H9 (cell line): ENCODE measurements around the gene GGT7. TPM values are rescaled to one million over a fixed set of nuclear protein-coding genes. Genes with fewer than 3 reads are reported as not detected.
A peak's percentile ranks its signal among the peaks of the same experiment; 100 is the strongest.

Experiments
- DNase-seq: peaks from one replicate; pipeline ENCODE4 v3.0.0-alpha.2; 2017
- H2AFZ ChIP-seq: one replicate; pipeline ENCODE4 v1.6.1; 2013; ENCODE audit warnings: mild to moderate bottlenecking, low read length, control low read depth, moderate library complexity
- H2AK5ac ChIP-seq: 2 replicates; pipeline ENCODE4 v1.6.1; 2013; ENCODE audit warnings: low read length, control low read depth, mixed read lengths; ENCODE audit not compliant: insufficient read length
- H2BK120ac ChIP-seq: one replicate; pipeline ENCODE4 v1.6.1; 2013; ENCODE audit warnings: low read depth, mild to moderate bottlenecking, low read length, control low read depth, inconsistent platforms; ENCODE audit not compliant: poor library complexity, severe bottlenecking
- H2BK12ac ChIP-seq: 2 replicates; pipeline ENCODE4 v1.6.1; 2013; ENCODE audit warnings: low read length, control low read depth, mixed read lengths, low read depth; ENCODE audit not compliant: insufficient read length
- H2BK15ac ChIP-seq: 2 replicates; pipeline ENCODE4 v1.6.1; 2013; ENCODE audit warnings: low read depth, low read length, control low read depth
- H2BK20ac ChIP-seq: one replicate; pipeline ENCODE4 v1.6.1; 2013; ENCODE audit warnings: low read depth, mild to moderate bottlenecking, low read length, control low read depth, inconsistent platforms; ENCODE audit not compliant: poor library complexity, severe bottlenecking
- H2BK5ac ChIP-seq: 2 replicates; pipeline ENCODE4 v1.6.1; 2013; ENCODE audit warnings: low read length, control low read depth, mixed read lengths; ENCODE audit not compliant: insufficient read length
- H3K14ac ChIP-seq: 2 replicates; pipeline ENCODE4 v1.6.1; 2013; ENCODE audit warnings: low read length, control low read depth; ENCODE audit not compliant: insufficient read depth
- H3K18ac ChIP-seq: 2 replicates; pipeline ENCODE4 v1.6.1; 2013; ENCODE audit warnings: low read depth, mild to moderate bottlenecking, mixed read lengths, low read length, control low read depth; ENCODE audit not compliant: insufficient read length
- H3K23ac ChIP-seq: 2 replicates; pipeline ENCODE4 v1.6.1; 2013; ENCODE audit warnings: low read length, control low read depth, mixed read lengths, low read depth; ENCODE audit not compliant: insufficient read length
- H3K23me2 ChIP-seq: 2 replicates; pipeline ENCODE4 v1.6.1; 2013; ENCODE audit warnings: low read depth, mild to moderate bottlenecking, mixed read lengths, low read length, control low read depth; ENCODE audit not compliant: insufficient read length, poor library complexity, severe bottlenecking
- H3K27ac ChIP-seq: 2 replicates; pipeline ENCODE4 v1.5.1; 2013; ENCODE audit warnings: low read length, control low read depth, mixed read lengths, low read depth; ENCODE audit not compliant: insufficient read length
- H3K27me3 ChIP-seq: 2 replicates; pipeline ENCODE4 v1.6.1; 2013; ENCODE audit warnings: low read length, control low read depth, inconsistent platforms; ENCODE audit not compliant: insufficient read depth
- H3K4ac ChIP-seq: 2 replicates; pipeline ENCODE4 v1.6.1; 2013; ENCODE audit warnings: low read depth, mild to moderate bottlenecking, control low read depth, inconsistent platforms, low read length, moderate library complexity
- H3K4me1 ChIP-seq: 2 replicates; pipeline ENCODE4 v1.6.1; 2013; ENCODE audit warnings: low read length, control low read depth, inconsistent platforms; ENCODE audit not compliant: insufficient read depth
- H3K4me2 ChIP-seq: 2 replicates; pipeline ENCODE4 v1.6.1; 2013; ENCODE audit warnings: low read length, control low read depth, mixed read lengths; ENCODE audit not compliant: insufficient read length, insufficient read depth
- H3K56ac ChIP-seq: 2 replicates; pipeline ENCODE4 v1.6.1; 2013; ENCODE audit warnings: low read depth, mild to moderate bottlenecking, mixed read lengths, low read length, control low read depth; ENCODE audit not compliant: insufficient read length
- H3K79me1 ChIP-seq: 2 replicates; pipeline ENCODE4 v1.6.1; 2013; ENCODE audit warnings: low read depth, mild to moderate bottlenecking, moderate library complexity, low read length, control low read depth, inconsistent platforms; ENCODE audit not compliant: insufficient read depth, poor library complexity, severe bottlenecking
- H3K79me2 ChIP-seq: 2 replicates; pipeline ENCODE4 v1.6.1; 2013; ENCODE audit warnings: low read length, control low read depth, inconsistent platforms; ENCODE audit not compliant: insufficient read depth
- H3K9ac ChIP-seq: 2 replicates; pipeline ENCODE4 v1.6.1; 2013; ENCODE audit warnings: low read length, control low read depth, mixed read lengths; ENCODE audit not compliant: insufficient read length; ENCODE audit errors: extremely low read depth
- H3K9me3 ChIP-seq: one replicate; pipeline ENCODE4 v1.6.1; 2013; ENCODE audit warnings: low read depth, low read length, inconsistent platforms; ENCODE audit not compliant: control insufficient read depth
- H3T11ph ChIP-seq: one replicate; pipeline ENCODE4 v1.6.1; 2013; ENCODE audit warnings: mild to moderate bottlenecking, low read length, control low read depth, inconsistent platforms
- H4K20me1 ChIP-seq: one replicate; pipeline ENCODE4 v1.6.1; 2013; ENCODE audit not compliant: control insufficient read depth, insufficient read length, insufficient read depth
- H4K5ac ChIP-seq: 2 replicates; pipeline ENCODE4 v1.6.1; 2013; ENCODE audit warnings: low read depth, mild to moderate bottlenecking, mixed read lengths, low read length, control low read depth; ENCODE audit not compliant: insufficient read length
- H4K8ac ChIP-seq: replicated peaks from 2 replicates; pipeline ENCODE4 v1.6.1; 2013; ENCODE audit warnings: low read length, control low read depth, mixed read lengths, low read depth; ENCODE audit not compliant: insufficient read length
- H4K91ac ChIP-seq: 2 replicates; pipeline ENCODE4 v1.6.1; 2013; ENCODE audit warnings: low read depth, mild to moderate bottlenecking, moderate library complexity, mixed read lengths, low read length, control low read depth; ENCODE audit not compliant: insufficient read length
- H3K27ac Mint-ChIP-seq, 3 experiments: 2 replicates in 2 of 3; 3 replicates in 1 of 3; pipeline ENCODE4 v1.8.0; 2020 to 2021; ENCODE audit warnings: mixed read lengths in 3 of 3, mild to moderate bottlenecking in 1 of 3, moderate library complexity in 1 of 3
- H3K27me3 Mint-ChIP-seq: 2 replicates; pipeline ENCODE4 v1.8.0; 2021; ENCODE audit warnings: low read depth, mild to moderate bottlenecking, moderate library complexity, mixed read lengths
- H3K36me3 Mint-ChIP-seq, 3 experiments: 2 replicates in 2 of 3; 3 replicates in 1 of 3; pipeline ENCODE4 v1.8.0; 2020 to 2021; ENCODE audit warnings: low read depth in 3 of 3, mixed read lengths in 3 of 3; ENCODE audit not compliant: insufficient read depth in 1 of 3
- H3K4me1 Mint-ChIP-seq, 2 experiments: 2 replicates each; pipeline ENCODE4 v1.8.0; 2020; ENCODE audit warnings: mixed read lengths in 2 of 2
- H3K4me3 Mint-ChIP-seq, 2 experiments: 2 replicates in 1 of 2; 3 replicates in 1 of 2; pipeline ENCODE4 v1.8.0; 2020 to 2021; ENCODE audit warnings: mild to moderate bottlenecking in 2 of 2, mixed read lengths in 2 of 2, moderate library complexity in 1 of 2
- H3K9me3 Mint-ChIP-seq, 2 experiments: 2 replicates in 1 of 2; 3 replicates in 1 of 2; pipeline ENCODE4 v1.8.0; 2020; ENCODE audit warnings: mild to moderate bottlenecking in 2 of 2, mixed read lengths in 2 of 2, moderate library complexity in 1 of 2
- CTCF ChIP-seq: fragments of 200-600 bp; sonication (generic); conservative IDR thresholded peaks from 3 replicates; pipeline ENCODE4 v1.8.0; 2021; ENCODE audit warnings: antibody characterized with exemption, mild to moderate bottlenecking
- WGBS: extraction: QIAGEN DNeasy Blood & Tissue Kit; methylation state at CpG from one replicate; pipeline ENCODE4 v1.1.7; 2013; ENCODE audit warnings: missing lambda C conversion rate, low lambda C conversion rate, mixed read lengths; ENCODE audit not compliant: insufficient read length; ENCODE audit errors: extremely low coverage; 5-methylcytosine and 5-hydroxymethylcytosine counted together
- total RNA-seq: library from RNA; stranded (reverse); gene quantifications from 2 replicates; pipeline ENCODE4 v1.2.1, GENCODE V29; 2021

The GGT7 gene
- total RNA-seq, 1 experiment from 2014 or later = 38.6 TPM

- Histone ChIP-seq H3K4ac (no peak overlapping the region), H3K18ac (no peak overlapping the region), H3K79me1 (no peaks in the 10 kb centered on the region), H2BK12ac (no peak overlapping the region), H3T11ph (no peak overlapping the region), H2BK5ac (no peak overlapping the region), H2AK5ac (no peak overlapping the region), H3K9ac (no peak overlapping the region), H4K5ac (no peak overlapping the region), H3K27ac (no peak overlapping the region), H2AFZ (no peak overlapping the region), H3K9me3 (no peaks in the 10 kb centered on the region), H3K56ac (no peak overlapping the region), H2BK120ac (no peak overlapping the region), H3K79me2 (no peaks in the 10 kb centered on the region), H4K91ac (no peak overlapping the region), H3K4me2 (no peak overlapping the region), H3K14ac (no peak overlapping the region), H3K23ac (no peak overlapping the region), H2BK15ac (no peak overlapping the region), H3K4me1 (no peaks in the 10 kb centered on the region), H4K20me1 (no peaks in the 10 kb centered on the region), H3K23me2 (no peaks in the 10 kb centered on the region), H4K8ac (no peak overlapping the region), H3K27me3 (no peaks in the 10 kb centered on the region), H2BK20ac (no peak overlapping the region)
- no peaks in the 10 kb centered on the region for H3K9me3 Mint-ChIP-seq
- peaks cover 6 to 43% (median 22%) of the 10 kb centered on the region in 3 experiments; a peak in 6 of 7 replicates for H3K36me3 Mint-ChIP-seq
- H3K4me3 Mint-ChIP-seq = no peak overlapping the region
- no CpG with 5 or more reads among the region's 9 CpGs for WGBS
- no peak for TF ChIP-seq CTCF
- no peaks in the 10 kb centered on the region for H3K4me1 Mint-ChIP-seq
- H3K27me3 Mint-ChIP-seq = no peaks in the 10 kb centered on the region
- DNase-seq = no peak
- H3K27ac Mint-ChIP-seq = peak overlapping the region in 1 of 3 experiments; percentile 83; a peak in 1 of 7 replicates
Measured at GRCh38 chr20:34849778-34850177, 22.9 kb downstream of the GGT7 start.
